ENCODE measurements around the gene PRRT2. TPM values are rescaled to one million over a fixed set of nuclear protein-coding genes. Genes with fewer than 3 reads are reported as not detected.

PRRT2 gene
- polyA plus RNA-seq, 2 of the 4 experiments (the other 2 are of a cell fraction) = 0.25 to 0.44 TPM

DNA sequence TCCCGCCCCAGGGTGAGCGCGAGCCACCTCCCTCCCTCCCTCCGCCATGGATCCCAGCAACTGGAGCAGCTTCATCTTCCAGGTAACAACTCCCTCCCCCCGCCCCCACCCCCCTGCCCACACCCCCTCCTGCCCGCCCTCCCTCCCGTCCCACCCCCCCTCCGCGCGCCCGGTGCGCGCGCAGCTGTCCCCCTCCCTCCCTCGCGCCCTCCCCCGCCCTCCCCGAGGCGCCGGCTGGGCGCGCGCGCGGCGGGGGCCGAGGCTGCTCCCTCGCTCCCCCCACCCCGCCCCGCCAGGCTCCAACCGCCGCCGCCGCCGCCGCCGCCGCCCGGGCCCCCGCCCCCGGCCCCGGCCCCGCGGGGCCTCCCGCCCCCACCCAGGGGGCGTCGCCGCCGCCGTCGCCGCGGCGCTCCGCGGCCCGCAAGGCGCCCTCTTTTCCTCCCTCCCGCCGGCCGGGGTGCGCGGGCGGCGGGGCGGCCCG, 5.9 kb upstream of the PRRT2 start, which contains the start of gene MAZ:
Gene MAZ, plus strand, starts transcription at position 431 of the 481 bp plus-strand sequence. CDS start 173 bp downstream, outside the sequence.
- ChIA-PET POLR2A (interaction anchor here (0.5 to 3.7 kb wide), 6 partner anchors 10 to 528 kb away, joined by 3 to 25 read pairs (median 7); partner anchors contain the start of genes KIF22, MVP and PAGR1), CTCF (interaction anchor here (1.5 to 24.4 kb wide), 3 partner anchors 13 to 60 kb away, joined by 3 to 568 read pairs (median 74); partner anchors contain the start of genes MVP and PAGR1)
- H3K9me3 ChIP-seq = no peaks in the 10 kb centered on the region
- ATAC-seq (peak in 1 of 2 experiments; percentile 15; a peak in 3 of 6 replicates), FAIRE-seq (no peak), DNase-seq (ENCODE audit: low read depth in 1 of 2, low spot score in 1 of 2) (peak in 1 of 2 experiments; percentile 96)
- peak within 1 kb of the TSS; percentile 90 for H3K4me3 ChIP-seq
- peaks cover 44% of the 10 kb centered on the region for H3K4me1 ChIP-seq
- H3K27ac ChIP-seq = peak within 1 kb of the TSS; percentile 98 to 99
- WGBS (ENCODE audit: missing lambda C conversion rate) = no CpG with 5 or more reads among the region's 67 CpGs
- TF ChIP-seq MYC (IDR thresholded peaks at IDR 0.05; ENCODE audit: borderline replicate concordance, low read length) = 0 out of 2 replicates have a peak, but pooled peaks have one; percentile 32
- TF ChIP-seq TFCP2L1 (CRISPR knock-in tag; IDR thresholded peaks at IDR 0.05) = no peak
- H3K4me2 ChIP-seq = peak within 1 kb of the TSS; percentile 94

DNA sequence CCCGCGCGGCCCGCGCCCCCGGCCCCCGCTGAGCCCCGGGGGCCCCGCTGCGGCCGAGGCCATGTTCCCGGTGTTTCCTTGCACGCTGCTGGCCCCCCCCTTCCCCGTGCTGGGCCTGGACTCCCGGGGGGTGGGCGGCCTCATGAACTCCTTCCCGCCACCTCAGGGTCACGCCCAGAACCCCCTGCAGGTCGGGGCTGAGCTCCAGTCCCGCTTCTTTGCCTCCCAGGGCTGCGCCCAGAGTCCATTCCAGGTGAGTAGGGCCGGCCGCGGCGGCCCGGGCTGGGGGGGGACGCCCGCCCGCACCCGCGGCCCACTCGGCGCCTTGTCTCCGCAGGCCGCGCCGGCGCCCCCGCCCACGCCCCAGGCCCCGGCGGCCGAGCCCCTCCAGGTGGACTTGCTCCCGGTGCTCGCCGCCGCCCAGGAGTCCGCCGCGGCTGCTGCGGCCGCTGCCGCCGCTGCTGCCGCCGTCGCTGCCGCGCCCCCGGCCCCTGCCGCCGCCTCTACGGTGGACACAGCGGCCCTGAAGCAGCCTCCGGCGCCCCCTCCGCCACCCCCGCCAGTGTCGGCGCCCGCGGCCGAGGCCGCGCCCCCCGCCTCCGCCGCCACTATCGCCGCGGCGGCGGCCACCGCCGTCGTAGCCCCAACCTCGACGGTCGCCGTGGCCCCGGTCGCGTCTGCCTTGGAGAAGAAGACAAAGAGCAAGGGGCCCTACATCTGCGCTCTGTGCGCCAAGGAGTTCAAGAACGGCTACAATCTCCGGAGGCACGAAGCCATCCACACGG, 5.2 kb upstream of the PRRT2 start:
- H3K9me3 ChIP-seq = no peaks in the 10 kb centered on the region
- WGBS (ENCODE audit: missing lambda C conversion rate) = no CpG with 5 or more reads among the region's 99 CpGs
- DNase-seq (ENCODE audit: low read depth in 1 of 2, low spot score in 1 of 2) (peak in 1 of 2 experiments; percentile 88), FAIRE-seq (no peak), ATAC-seq (peak in 1 of 2 experiments; percentile 2; a peak in 2 of 6 replicates)
- CTCF ChIA-PET = interaction anchor here (0.8 to 24.4 kb wide), 25 partner anchors 8 to 235 kb away, joined by 3 to 568 read pairs (median 4); partner anchors contain the start of genes ASPHD1, KIF22, MVP and PAGR1
- peak overlapping the region; percentile 90 for H3K4me3 ChIP-seq
- peaks cover 44% of the 10 kb centered on the region for H3K4me1 ChIP-seq
- POLR2A ChIA-PET = interaction anchor here (0.6 to 3.7 kb wide), 8 partner anchors 9 to 528 kb away, joined by 3 to 25 read pairs (median 8); partner anchors contain the start of genes KIF22, MVP, PAGR1 and SEZ6L2
- peak overlapping the region; percentile 94 for H3K4me2 ChIP-seq
- peak overlapping the region; percentile 98 to 99 for H3K27ac ChIP-seq
- TF ChIP-seq ZSCAN20 (CRISPR knock-in tag; IDR thresholded peaks at IDR 0.05) (no peak), NPAS2 (CRISPR knock-in tag; IDR thresholded peaks at IDR 0.05; ENCODE audit: borderline replicate concordance) (no peak), MAZ (IDR thresholded peaks at IDR 0.05; ENCODE audit: borderline replicate concordance, low read depth, low read length) (no peak; the same call in 1 of the 2 replicates), ZFP36 (IDR thresholded peaks at IDR 0.05; ENCODE audit: borderline replicate concordance, partially characterized antibody) (no peak), CEBPB (IDR thresholded peaks at IDR 0.05) (no peak), ZNF302 (CRISPR knock-in tag; IDR thresholded peaks at IDR 0.05) (no peak), JUN (IDR thresholded peaks at IDR 0.05) (no peak), RNF2 (IDR thresholded peaks at IDR 0.05; ENCODE audit: borderline replicate concordance, low read depth) (no peak; the same call in 1 of the 2 replicates), FOSL2 (IDR thresholded peaks at IDR 0.05) (no peak), FOSL2 (CRISPR knock-in tag; IDR thresholded peaks at IDR 0.05) (no peak), MAFK (IDR thresholded peaks at IDR 0.05; ENCODE audit: partially characterized antibody) (no peak), KDM1A (IDR thresholded peaks at IDR 0.05; ENCODE audit: low read depth) (no peak), HEYL (CRISPR knock-in tag; IDR thresholded peaks at IDR 0.05) (no peak), RFX5 (IDR thresholded peaks at IDR 0.05) (no peak), POLR2A (IDR thresholded peaks at IDR 0.05; ENCODE audit: low read length) (peak; percentile 31; the same call in 1 of the 2 replicates), CHD4 (IDR thresholded peaks at IDR 0.05; ENCODE audit: borderline replicate concordance) (no peak), RCOR1 (IDR thresholded peaks at IDR 0.05; ENCODE audit: low read depth, low read length) (no peak), HOXB5 (CRISPR knock-in tag; IDR thresholded peaks at IDR 0.05) (no peak), NFE2L2 (conservative IDR thresholded peaks at IDR 0.05; ENCODE audit: low read length) (no peak), ESRRA (IDR thresholded peaks at IDR 0.05; ENCODE audit: borderline replicate concordance, low read length) (no peak), TFCP2L1 (CRISPR knock-in tag; IDR thresholded peaks at IDR 0.05) (no peak), BHLHE40 (IDR thresholded peaks at IDR 0.05; ENCODE audit: low read depth, low read length) (no peak), RAD21 (conservative IDR thresholded peaks at IDR 0.05 in 1 of 2, IDR thresholded peaks at IDR 0.05 in 1 of 2) (no peak)
- TF ChIP-seq, protein P1, sequence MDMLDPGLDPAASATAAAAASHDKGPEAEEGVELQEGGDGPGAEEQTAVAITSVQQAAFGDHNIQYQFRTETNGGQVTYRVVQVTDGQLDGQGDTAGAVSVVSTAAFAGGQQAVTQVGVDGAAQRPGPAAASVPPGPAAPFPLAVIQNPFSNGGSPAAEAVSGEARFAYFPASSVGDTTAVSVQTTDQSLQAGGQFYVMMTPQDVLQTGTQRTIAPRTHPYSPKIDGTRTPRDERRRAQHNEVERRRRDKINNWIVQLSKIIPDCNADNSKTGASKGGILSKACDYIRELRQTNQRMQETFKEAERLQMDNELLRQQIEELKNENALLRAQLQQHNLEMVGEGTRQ (IDR thresholded peaks at IDR 0.05) = no peak
- TF ChIP-seq, protein P2, sequence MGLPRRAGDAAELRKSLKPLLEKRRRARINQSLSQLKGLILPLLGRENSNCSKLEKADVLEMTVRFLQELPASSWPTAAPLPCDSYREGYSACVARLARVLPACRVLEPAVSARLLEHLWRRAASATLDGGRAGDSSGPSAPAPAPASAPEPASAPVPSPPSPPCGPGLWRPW (IDR thresholded peaks at IDR 0.05) = no peak
- TF ChIP-seq, protein P3, sequence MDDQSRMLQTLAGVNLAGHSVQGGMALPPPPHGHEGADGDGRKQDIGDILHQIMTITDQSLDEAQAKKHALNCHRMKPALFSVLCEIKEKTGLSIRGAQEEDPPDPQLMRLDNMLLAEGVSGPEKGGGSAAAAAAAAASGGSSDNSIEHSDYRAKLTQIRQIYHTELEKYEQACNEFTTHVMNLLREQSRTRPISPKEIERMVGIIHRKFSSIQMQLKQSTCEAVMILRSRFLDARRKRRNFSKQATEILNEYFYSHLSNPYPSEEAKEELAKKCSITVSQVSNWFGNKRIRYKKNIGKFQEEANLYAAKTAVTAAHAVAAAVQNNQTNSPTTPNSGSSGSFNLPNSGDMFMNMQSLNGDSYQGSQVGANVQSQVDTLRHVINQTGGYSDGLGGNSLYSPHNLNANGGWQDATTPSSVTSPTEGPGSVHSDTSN (IDR thresholded peaks at IDR 0.05) = 0 out of 2 replicates have a peak, but pooled peaks have one; percentile 22
- TF ChIP-seq, protein P4, sequence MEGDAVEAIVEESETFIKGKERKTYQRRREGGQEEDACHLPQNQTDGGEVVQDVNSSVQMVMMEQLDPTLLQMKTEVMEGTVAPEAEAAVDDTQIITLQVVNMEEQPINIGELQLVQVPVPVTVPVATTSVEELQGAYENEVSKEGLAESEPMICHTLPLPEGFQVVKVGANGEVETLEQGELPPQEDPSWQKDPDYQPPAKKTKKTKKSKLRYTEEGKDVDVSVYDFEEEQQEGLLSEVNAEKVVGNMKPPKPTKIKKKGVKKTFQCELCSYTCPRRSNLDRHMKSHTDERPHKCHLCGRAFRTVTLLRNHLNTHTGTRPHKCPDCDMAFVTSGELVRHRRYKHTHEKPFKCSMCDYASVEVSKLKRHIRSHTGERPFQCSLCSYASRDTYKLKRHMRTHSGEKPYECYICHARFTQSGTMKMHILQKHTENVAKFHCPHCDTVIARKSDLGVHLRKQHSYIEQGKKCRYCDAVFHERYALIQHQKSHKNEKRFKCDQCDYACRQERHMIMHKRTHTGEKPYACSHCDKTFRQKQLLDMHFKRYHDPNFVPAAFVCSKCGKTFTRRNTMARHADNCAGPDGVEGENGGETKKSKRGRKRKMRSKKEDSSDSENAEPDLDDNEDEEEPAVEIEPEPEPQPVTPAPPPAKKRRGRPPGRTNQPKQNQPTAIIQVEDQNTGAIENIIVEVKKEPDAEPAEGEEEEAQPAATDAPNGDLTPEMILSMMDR (IDR thresholded peaks at IDR 0.05) = no peak
- TF ChIP-seq, protein P5, sequence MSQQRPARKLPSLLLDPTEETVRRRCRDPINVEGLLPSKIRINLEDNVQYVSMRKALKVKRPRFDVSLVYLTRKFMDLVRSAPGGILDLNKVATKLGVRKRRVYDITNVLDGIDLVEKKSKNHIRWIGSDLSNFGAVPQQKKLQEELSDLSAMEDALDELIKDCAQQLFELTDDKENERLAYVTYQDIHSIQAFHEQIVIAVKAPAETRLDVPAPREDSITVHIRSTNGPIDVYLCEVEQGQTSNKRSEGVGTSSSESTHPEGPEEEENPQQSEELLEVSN (IDR thresholded peaks at IDR 0.05; ENCODE audit: borderline replicate concordance, low read depth) = peak; percentile 73
- TF ChIP-seq, protein P6, sequence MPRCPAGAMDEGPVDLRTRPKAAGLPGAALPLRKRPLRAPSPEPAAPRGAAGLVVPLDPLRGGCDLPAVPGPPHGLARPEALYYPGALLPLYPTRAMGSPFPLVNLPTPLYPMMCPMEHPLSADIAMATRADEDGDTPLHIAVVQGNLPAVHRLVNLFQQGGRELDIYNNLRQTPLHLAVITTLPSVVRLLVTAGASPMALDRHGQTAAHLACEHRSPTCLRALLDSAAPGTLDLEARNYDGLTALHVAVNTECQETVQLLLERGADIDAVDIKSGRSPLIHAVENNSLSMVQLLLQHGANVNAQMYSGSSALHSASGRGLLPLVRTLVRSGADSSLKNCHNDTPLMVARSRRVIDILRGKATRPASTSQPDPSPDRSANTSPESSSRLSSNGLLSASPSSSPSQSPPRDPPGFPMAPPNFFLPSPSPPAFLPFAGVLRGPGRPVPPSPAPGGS (IDR thresholded peaks at IDR 0.05) = peak; percentile 26; the same call in 1 of the 3 replicates
